ENCODE data around the gene HRH1.
"Not testable (repeated sequence)": the region's sequence is repeated elsewhere in the genome, so short reads cannot be mapped to it uniquely, and the experiment has no call there.

HRH1 gene

GRCh38 chr3:11236588-11237461 lies 82.5 kb downstream of the HRH1 start:
- FAIRE-seq (no peak), DNase-seq (ENCODE audit: insufficient read length, low spot score) (peak; percentile 63)

GRCh38 chr3:11238060-11238459 lies 83.8 kb downstream of the HRH1 start:
- FAIRE-seq (no peak), DNase-seq (ENCODE audit: insufficient read length, low spot score) (no peak)

- no peak for DNase-seq (ENCODE audit: insufficient read length, low spot score)
- no peak for FAIRE-seq
These were observed 84.6 kb downstream of the HRH1 start for GRCh38 chr3:11238880-11239279.

GRCh38 chr3:11239796-11240195 lies 85.5 kb downstream of the HRH1 start:
- no peak for FAIRE-seq
- no peak for DNase-seq (ENCODE audit: insufficient read length, low spot score)

GRCh38 chr3:11240496-11240895 lies 86.2 kb downstream of the HRH1 start:
- FAIRE-seq = no peak
- DNase-seq (ENCODE audit: insufficient read length, low spot score) = no peak

- FAIRE-seq = no peak
- DNase-seq (ENCODE audit: insufficient read length, low spot score) = no peak
These were observed 89.9 kb downstream of the HRH1 start for GRCh38 chr3:11244121-11244677.

- FAIRE-seq (no peak), DNase-seq (ENCODE audit: insufficient read length, low spot score) (no peak)
These were observed 91.0 kb downstream of the HRH1 start for GRCh38 chr3:11245276-11245675.

GRCh38 chr3:11245827-11246662 lies 91.8 kb downstream of the HRH1 start:
- FAIRE-seq (no peak), DNase-seq (ENCODE audit: insufficient read length, low spot score) (no peak)

GRCh38 chr3:11246663-11246970 lies 92.3 kb downstream of the HRH1 start:
- DNase-seq (ENCODE audit: insufficient read length, low spot score) (no peak), FAIRE-seq (no peak)

GRCh38 chr3:11247362-11247761 lies 93.1 kb downstream of the HRH1 start:
- DNase-seq (ENCODE audit: insufficient read length, low spot score) (no peak), FAIRE-seq (no peak)

- DNase-seq (ENCODE audit: insufficient read length, low spot score) (no peak), FAIRE-seq (no peak)
These were observed 94.3 kb downstream of the HRH1 start for GRCh38 chr3:11248596-11248995.

- DNase-seq (ENCODE audit: insufficient read length, low spot score) (no peak), FAIRE-seq (no peak)
These were observed 96.9 kb downstream of the HRH1 start for GRCh38 chr3:11250902-11251806.

GRCh38 chr3:11251807-11252176 lies 97.5 kb downstream of the HRH1 start:
- FAIRE-seq (no peak), DNase-seq (ENCODE audit: insufficient read length, low spot score) (no peak)

GRCh38 chr3:11254876-11255275 lies 100.6 kb downstream of the HRH1 start:
- FAIRE-seq = no peak

GRCh38 chr3:11255537-11255936 lies 101.2 kb downstream of the HRH1 start:
- not testable (repeated sequence) for DNase-seq (ENCODE audit: insufficient read length, low spot score); FAIRE-seq

More at GRCh38 chr3:11254876-11255275, 100.6 kb downstream of the HRH1 start:
- DNase-seq (ENCODE audit: insufficient read length, low spot score) = no peak

GRCh38 chr3:11258958-11259357 lies 104.7 kb downstream of the HRH1 start:
- FAIRE-seq = no peak
- no peak for DNase-seq (ENCODE audit: insufficient read length, low spot score)

- no peak for DNase-seq (ENCODE audit: insufficient read length, low spot score)
- no peak for FAIRE-seq
These were observed 106.2 kb downstream of the HRH1 start for GRCh38 chr3:11260460-11260859.

- DNase-seq (ENCODE audit: insufficient read length, low spot score) (no peak), FAIRE-seq (no peak)
These were observed 114.7 kb downstream of the HRH1 start for GRCh38 chr3:11269007-11269406.

GRCh38 chr3:11271986-11272904 lies 118.0 kb downstream of the HRH1 start, which contains the start of gene ATG7:
ATG7 (plus strand) TSS chr3:11272397; CDS start chr3:11298696, 26,299 bp downstream.
- FAIRE-seq (peak; percentile 92), DNase-seq (ENCODE audit: insufficient read length, low spot score) (peak; percentile 90)

All from GM19239 (cell line).